ENCODE data around the gene MGST3.
"Not testable (repeated sequence)": the region's sequence is repeated elsewhere in the genome, so short reads cannot be mapped to it uniquely, and the experiment has no call there.

MGST3 gene

DNA sequence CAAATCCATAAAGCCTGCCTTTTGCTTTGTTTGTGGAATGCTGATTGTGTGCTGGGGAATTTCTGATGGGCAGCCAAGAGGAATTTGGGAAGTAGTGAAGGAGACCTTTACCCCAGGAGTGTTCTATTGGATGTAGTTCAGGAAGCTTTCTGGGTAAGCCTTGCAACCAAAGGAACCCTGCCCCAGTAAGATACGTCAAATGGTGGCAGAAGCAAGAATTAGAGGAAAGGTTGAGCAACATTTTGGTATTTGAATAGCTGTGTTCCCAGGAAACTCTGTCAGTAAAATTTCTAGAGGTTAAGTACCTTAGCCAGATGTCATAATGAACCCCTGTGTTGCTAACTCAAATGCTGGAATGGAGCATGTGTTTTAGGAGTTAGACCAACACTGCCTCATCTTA, 6.4 kb downstream of the MGST3 start:
- TF ChIP-seq, protein P1, sequence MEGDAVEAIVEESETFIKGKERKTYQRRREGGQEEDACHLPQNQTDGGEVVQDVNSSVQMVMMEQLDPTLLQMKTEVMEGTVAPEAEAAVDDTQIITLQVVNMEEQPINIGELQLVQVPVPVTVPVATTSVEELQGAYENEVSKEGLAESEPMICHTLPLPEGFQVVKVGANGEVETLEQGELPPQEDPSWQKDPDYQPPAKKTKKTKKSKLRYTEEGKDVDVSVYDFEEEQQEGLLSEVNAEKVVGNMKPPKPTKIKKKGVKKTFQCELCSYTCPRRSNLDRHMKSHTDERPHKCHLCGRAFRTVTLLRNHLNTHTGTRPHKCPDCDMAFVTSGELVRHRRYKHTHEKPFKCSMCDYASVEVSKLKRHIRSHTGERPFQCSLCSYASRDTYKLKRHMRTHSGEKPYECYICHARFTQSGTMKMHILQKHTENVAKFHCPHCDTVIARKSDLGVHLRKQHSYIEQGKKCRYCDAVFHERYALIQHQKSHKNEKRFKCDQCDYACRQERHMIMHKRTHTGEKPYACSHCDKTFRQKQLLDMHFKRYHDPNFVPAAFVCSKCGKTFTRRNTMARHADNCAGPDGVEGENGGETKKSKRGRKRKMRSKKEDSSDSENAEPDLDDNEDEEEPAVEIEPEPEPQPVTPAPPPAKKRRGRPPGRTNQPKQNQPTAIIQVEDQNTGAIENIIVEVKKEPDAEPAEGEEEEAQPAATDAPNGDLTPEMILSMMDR (IDR thresholded peaks at IDR 0.05; ENCODE audit: low read depth, low read length) = no peak
- no peak overlapping the region for H3K4me3 ChIP-seq (ENCODE audit: low read depth, low read length)

DNA sequence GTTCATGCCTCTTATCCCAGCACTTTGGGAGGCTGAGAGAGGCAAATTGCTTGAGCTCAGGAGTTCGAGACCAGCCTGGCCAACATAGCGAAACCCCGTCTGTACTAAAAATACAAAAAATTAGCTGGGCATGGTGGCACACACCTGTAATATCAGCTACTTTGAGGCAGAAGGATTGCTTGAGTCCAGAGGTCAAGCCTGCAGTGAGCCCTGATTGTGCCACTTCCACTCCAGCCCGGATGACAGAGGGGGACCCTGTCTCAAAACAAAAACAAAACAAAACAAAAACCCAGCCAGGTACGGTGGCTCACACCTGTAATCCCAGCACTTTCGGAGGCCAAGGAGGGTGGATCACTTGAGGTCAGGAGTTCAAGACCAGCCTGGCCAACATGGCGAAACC, 7.2 kb downstream of the MGST3 start:
- not testable (repeated sequence) for H3K4me3 ChIP-seq (ENCODE audit: low read depth, low read length)

DNA sequence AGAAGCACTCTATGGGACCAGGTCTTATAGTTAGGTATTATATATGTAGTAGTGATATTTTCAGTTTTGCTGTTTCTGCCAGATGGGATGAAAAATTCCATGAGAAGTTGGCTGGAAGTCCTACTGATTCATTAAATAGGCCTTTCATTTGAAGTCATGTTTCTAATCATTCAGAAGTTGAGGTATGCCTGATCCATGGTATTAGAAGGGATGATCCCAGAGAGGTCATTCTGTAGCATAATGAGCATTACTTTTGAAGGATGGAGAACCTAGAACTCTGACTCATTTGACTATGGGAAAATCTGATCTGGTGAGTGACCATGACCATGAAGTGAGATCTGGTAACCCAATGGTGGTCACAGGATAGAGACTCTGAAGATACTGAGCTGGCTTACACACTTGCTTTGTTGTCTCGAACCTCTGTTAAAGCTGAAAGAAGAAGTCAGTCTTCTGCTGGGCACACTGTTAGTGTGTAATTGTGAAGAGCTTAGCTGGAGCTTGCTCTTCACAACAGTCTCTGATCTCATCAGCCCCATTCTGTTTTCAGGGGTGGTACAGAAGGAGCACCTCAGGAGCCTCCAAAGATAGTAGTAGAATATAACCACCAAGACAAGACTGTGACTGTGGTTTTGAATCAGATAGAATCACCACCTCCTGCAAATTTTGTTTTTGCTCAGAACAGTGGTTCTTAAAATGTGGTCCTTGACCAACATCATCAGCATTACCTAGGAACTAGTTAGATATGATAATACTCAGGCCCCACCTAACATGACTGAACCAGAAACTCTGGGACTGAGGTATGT, 9.0 kb downstream of the MGST3 start:
- no peak overlapping the region for H3K4me3 ChIP-seq (ENCODE audit: low read depth, low read length)
- TF ChIP-seq, protein P1 (IDR thresholded peaks at IDR 0.05; ENCODE audit: low read depth, low read length) = no peak

DNA sequence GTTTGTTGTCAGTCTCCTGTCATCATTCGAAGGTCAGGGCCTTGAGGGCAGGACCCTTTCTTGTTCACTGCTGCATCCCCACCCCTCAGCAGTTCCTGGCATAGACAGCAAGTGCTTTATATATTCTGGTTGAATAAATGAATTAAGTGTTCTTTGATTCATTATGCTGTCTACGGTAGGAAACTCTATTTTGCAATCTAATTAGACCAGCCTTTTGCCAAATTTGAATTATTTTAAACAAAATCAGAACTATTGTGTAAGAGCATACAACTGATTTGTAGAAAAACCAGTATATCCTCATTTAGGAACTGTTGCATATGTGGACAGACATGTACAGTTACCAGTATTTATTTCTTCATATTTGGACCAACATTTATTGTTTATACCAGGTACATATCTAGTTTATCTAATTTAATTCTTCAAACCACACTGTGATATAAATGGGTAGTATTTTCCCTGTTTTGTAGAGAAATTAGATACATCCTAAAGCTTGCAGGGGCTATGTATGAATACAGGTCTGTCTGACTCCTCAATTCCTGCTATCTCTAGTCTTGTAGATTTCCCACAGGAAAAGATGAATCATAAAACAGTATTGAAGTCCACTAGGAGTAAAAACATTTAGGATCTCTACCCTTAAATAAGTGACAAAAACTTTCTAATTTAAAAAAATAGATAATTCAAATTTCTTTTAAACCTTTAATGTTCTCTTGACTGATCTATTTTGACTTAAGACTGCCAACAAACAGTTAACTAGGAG, 10.4 kb downstream of the MGST3 start:
- TF ChIP-seq, protein P1 (IDR thresholded peaks at IDR 0.05; ENCODE audit: low read depth, low read length) = no peak
- no peak overlapping the region for H3K4me3 ChIP-seq (ENCODE audit: low read depth, low read length)

DNA sequence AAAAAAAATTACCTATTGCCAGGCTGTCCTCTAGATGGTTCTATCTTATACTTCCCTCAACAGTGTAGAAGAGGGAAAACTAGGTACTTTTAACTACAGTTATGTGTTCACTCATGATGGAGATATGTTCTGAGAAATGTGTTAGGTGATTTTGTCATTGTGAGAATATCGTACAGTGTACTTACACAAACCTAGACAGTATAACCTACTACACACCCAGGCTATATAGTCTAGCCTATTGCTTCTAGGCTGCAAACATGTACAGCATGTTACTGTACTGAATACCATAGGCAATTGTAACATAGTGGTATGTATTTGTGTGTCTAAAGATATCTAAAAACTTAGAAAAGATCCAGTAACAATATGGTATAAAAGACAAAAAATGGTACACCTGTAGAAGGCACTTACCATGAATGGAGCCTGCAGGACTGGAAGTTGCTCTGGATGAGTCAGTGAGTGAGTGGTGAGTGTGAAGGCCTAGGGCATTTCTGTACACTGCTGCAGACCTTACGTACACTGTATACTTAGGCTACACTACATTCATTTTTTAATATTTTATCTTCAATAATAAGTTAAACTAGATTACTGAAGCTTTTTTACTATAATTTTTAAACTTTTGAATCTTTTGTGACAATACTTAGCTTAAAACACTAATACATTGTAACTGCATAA, 13.2 kb downstream of the MGST3 start:
- H3K4me3 ChIP-seq (ENCODE audit: low read depth, low read length) = no peak overlapping the region
- TF ChIP-seq, protein P1 (IDR thresholded peaks at IDR 0.05; ENCODE audit: low read depth, low read length) = no peak

DNA sequence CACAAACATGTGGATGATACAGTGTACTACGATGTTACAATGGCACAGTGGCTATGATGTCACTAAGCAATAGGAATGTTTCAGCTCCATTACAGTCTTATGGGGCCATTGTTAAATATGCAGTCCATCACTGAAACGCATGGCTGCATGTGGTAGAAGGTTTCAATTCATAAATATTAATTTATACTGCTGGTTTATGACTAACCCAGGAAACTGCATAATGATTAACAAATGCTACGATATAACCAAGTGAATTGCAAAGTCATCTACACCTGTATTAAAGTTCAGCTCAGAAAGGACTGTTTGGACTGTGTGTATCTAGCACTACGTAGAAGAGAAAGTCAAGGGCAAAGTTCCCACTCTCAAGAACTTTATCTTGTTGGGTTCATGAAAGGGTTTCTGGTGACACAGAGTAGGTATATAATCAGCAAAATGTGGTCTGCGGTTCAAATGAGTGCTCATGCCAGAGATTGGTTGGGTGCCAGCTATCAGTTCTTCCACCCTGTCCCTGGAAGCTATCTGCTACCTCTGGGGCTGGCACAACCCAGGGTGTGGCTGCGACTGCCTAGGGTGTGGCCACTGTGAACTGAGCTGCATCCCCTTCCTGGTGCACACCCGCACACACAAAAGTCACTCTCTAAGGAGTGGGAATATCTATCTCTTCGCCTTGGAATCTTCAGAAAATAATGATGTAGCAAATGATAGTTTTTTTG, 14.8 kb downstream of the MGST3 start:
- H3K4me3 ChIP-seq (ENCODE audit: low read depth, low read length) = no peak overlapping the region

DNA sequence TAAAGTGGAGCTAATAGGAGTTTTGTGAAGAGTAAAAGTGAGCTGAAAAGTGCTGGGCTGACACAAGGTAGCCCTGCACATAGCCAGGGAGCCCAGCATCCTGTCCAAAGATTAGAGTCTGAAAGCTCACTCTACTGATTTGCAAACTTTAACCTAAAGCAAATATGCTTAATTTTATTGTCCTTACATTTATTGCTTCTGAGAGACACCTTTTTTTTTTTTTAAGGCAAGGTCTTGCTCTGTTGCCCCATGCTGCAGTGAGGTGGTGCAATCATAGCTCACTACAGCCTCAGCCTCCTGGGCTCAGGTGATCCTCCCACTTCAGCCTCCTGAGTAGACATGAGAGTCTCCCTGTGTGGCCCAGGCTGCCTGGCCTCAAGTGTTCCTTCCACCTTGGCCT, 16.5 kb downstream of the MGST3 start:
- H3K4me3 ChIP-seq (ENCODE audit: low read depth, low read length) = no peak overlapping the region
- TF ChIP-seq, protein P1 (IDR thresholded peaks at IDR 0.05; ENCODE audit: low read depth, low read length) = no peak

More for the DNA sequence above, 14.8 kb downstream of the MGST3 start:
- TF ChIP-seq, protein P1 (IDR thresholded peaks at IDR 0.05; ENCODE audit: low read depth, low read length) = no peak

Measured in WI38 (cell line).